ENCODE measurements around the gene FCER2.
A peak's percentile ranks its signal among the peaks of the same experiment; 100 is the strongest.

The FCER2 gene

GRCh38 chr19:7652061-7652641 lies 49.8 kb downstream of the FCER2 start:
- H3K27ac ChIP-seq = no peak overlapping the region
- in situ Hi-C loops (cut with HindIII; ENCODE audit: low pct_ligation_motif_present, low sequenced_read_pairs) = no loop called here
- H3K4me3 ChIP-seq (ENCODE audit: low read depth, low read length) = peak overlapping the region; percentile 20
- no peaks in the 10 kb centered on the region for H3K27me3 ChIP-seq (replicated peaks)
- peak; percentile 56 for DNase-seq
- no peaks in the 10 kb centered on the region for H3K36me3 ChIP-seq (replicated peaks)
- peak; percentile 98 for TF ChIP-seq CTCF (IDR thresholded peaks at IDR 0.05; ENCODE audit: low read depth, low read length, missing control alignments)

GRCh38 chr19:7650148-7650547 lies 51.8 kb downstream of the FCER2 start:
- H3K27ac ChIP-seq = no peak overlapping the region
- H3K36me3 ChIP-seq (replicated peaks) = no peaks in the 10 kb centered on the region
- no peak overlapping the region for H3K4me3 ChIP-seq (ENCODE audit: low read depth, low read length)
- DNase-seq = no peak
- no peak for TF ChIP-seq CTCF (IDR thresholded peaks at IDR 0.05; ENCODE audit: low read depth, low read length, missing control alignments)
- H3K27me3 ChIP-seq (replicated peaks) = no peaks in the 10 kb centered on the region
- in situ Hi-C loops (cut with HindIII; ENCODE audit: low pct_ligation_motif_present, low sequenced_read_pairs) = no loop called here

GRCh38 chr19:7648265-7649014 lies 53.5 kb downstream of the FCER2 start:
- no peak overlapping the region for H3K27ac ChIP-seq
- DNase-seq = no peak
- in situ Hi-C loops (cut with HindIII; ENCODE audit: low pct_ligation_motif_present, low sequenced_read_pairs) = no loop called here
- H3K36me3 ChIP-seq (replicated peaks) = no peaks in the 10 kb centered on the region
- H3K27me3 ChIP-seq (replicated peaks) = no peaks in the 10 kb centered on the region
- H3K4me3 ChIP-seq (ENCODE audit: low read depth, low read length) = no peak overlapping the region
- TF ChIP-seq CTCF (IDR thresholded peaks at IDR 0.05; ENCODE audit: low read depth, low read length, missing control alignments) = no peak

- no peak overlapping the region for H3K4me3 ChIP-seq (ENCODE audit: low read depth, low read length)
- no peaks in the 10 kb centered on the region for H3K36me3 ChIP-seq (replicated peaks)
- no peak for TF ChIP-seq CTCF (IDR thresholded peaks at IDR 0.05; ENCODE audit: low read depth, low read length, missing control alignments)
- DNase-seq = no peak
- H3K27me3 ChIP-seq (replicated peaks) = no peaks in the 10 kb centered on the region
- in situ Hi-C loops (cut with HindIII; ENCODE audit: low pct_ligation_motif_present, low sequenced_read_pairs) = no loop called here
- H3K27ac ChIP-seq = no peak overlapping the region
These were observed 54.8 kb downstream of the FCER2 start for GRCh38 chr19:7647156-7647555.

GRCh38 chr19:7646426-7646700 lies 55.6 kb downstream of the FCER2 start:
- H3K27ac ChIP-seq = no peak overlapping the region
- no peak overlapping the region for H3K4me3 ChIP-seq (ENCODE audit: low read depth, low read length)
- in situ Hi-C loops (cut with HindIII; ENCODE audit: low pct_ligation_motif_present, low sequenced_read_pairs) = no loop called here

More at GRCh38 chr19:7646426-7646700, 55.6 kb downstream of the FCER2 start:
- TF ChIP-seq CTCF (IDR thresholded peaks at IDR 0.05; ENCODE audit: low read depth, low read length, missing control alignments) = no peak
- Histone ChIP-seq H3K36me3 (replicated peaks) (no peaks in the 10 kb centered on the region), H3K27me3 (replicated peaks) (no peaks in the 10 kb centered on the region)
- no peak for DNase-seq
